ENCODE results near the gene LDB3. TPM values are rescaled to one million over a fixed set of nuclear protein-coding genes. Genes with fewer than 3 reads are reported as not detected.

LDB3 gene
- total and polyA plus RNA-seq, 5 donors from 2014 or later, result not detected

DNA sequence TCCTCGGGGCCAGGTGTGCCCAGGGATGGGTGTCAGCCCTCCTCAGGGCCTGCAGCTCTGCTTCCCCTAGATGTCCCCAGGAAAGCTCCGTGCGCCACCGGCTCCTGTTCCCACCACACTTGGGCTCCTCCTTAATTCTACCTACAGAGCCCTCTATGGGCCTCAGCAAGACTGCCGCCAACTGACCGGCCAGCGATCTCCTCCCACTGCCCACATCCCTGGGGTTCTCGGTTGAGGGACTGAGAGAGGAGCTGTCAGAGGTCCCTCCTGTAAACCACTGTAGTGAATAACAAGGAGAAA, 5.3 kb upstream of the LDB3 start:
- Mint-ChIP-seq H3K9me3 (no peaks in the 10 kb centered on the region), H3K4me3 (no peak overlapping the region), H3K27ac (peak overlapping the region in 1 of 3 donors; percentile 52), H3K4me1 (no peaks in the 10 kb centered on the region), H3K36me3 (no peaks in the 10 kb centered on the region), H3K27me3 (no peaks in the 10 kb centered on the region)
- Histone ChIP-seq H3K4me3 (ENCODE audit: low read depth, low read length) (no peak overlapping the region), H3K27me3 (ENCODE audit: control insufficient read depth, insufficient read depth, low read length) (no peaks in the 10 kb centered on the region), H3K9me3 (ENCODE audit: control insufficient read depth in 2 of 2, low read length in 2 of 2) (no peaks in the 10 kb centered on the region), H3K4me1 (ENCODE audit: control insufficient read depth, insufficient read depth, low read length, poor library complexity, severe bottlenecking) (no peaks in the 10 kb centered on the region), H3K27ac (ENCODE audit: insufficient read depth, low read length, poor library complexity, severe bottlenecking) (no peak overlapping the region), H3K36me3 (ENCODE audit: control insufficient read depth, insufficient read depth, low read length) (no peaks in the 10 kb centered on the region)
- DNase-seq (no peak), ATAC-seq (ENCODE audit: low read depth in 2 of 2) (no peak)

DNA sequence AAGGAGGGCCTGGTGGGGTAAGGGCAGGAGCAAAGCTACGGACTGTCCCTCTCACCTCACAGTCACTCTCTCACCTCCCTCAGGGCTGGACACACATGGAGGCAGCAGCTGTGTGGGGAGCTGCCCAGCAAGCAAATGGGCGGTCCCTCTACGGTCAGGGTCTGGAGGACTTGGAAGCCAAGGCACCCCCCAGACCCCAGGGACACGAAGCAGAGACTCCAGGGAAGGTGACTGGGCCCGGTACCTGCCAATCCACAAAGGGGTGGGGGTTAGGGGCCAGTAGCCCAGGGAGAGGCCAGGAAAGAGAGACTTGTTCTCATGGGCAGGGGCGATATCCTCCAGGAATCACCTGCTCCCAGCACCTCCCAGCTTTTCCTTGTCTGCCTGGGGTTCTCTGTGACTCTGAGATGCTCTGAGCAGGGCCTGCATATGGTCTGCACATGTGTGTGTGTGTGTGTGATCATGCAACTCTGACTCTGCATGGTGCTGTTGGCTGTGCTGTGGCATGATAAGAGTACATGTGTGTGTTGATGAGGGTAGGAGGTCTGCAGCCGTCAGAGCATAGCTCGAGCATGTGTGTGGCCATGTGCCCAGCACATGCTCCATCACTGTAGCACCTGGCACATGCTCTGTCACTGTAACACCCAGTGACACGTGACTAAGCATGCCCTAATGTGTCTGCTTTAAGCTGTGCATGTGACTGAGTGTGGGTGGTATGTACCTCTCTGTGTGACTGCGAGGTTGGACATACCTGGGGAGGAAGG, 4.6 kb upstream of the LDB3 start:
- H3K4me3 ChIP-seq (ENCODE audit: low read depth, low read length), result no peak overlapping the region
- Mint-ChIP-seq H3K36me3 (no peaks in the 10 kb centered on the region), H3K27ac (peak overlapping the region in 1 of 3 donors; percentile 3), H3K4me3 (no peak overlapping the region), H3K4me1 (no peaks in the 10 kb centered on the region), H3K9me3 (no peaks in the 10 kb centered on the region), H3K27me3 (no peaks in the 10 kb centered on the region)
- no peaks in the 10 kb centered on the region for H3K4me1 ChIP-seq (ENCODE audit: control insufficient read depth, insufficient read depth, low read length, poor library complexity, severe bottlenecking)
- ATAC-seq (ENCODE audit: low read depth in 2 of 2) (no peak), DNase-seq (no peak)
- H3K27me3 ChIP-seq (ENCODE audit: control insufficient read depth, insufficient read depth, low read length), result no peaks in the 10 kb centered on the region
- H3K9me3 ChIP-seq (ENCODE audit: control insufficient read depth in 2 of 2, low read length in 2 of 2), result no peaks in the 10 kb centered on the region
- H3K27ac ChIP-seq (ENCODE audit: insufficient read depth, low read length, poor library complexity, severe bottlenecking), result no peak overlapping the region
- H3K36me3 ChIP-seq (ENCODE audit: control insufficient read depth, insufficient read depth, low read length), result no peaks in the 10 kb centered on the region

DNA sequence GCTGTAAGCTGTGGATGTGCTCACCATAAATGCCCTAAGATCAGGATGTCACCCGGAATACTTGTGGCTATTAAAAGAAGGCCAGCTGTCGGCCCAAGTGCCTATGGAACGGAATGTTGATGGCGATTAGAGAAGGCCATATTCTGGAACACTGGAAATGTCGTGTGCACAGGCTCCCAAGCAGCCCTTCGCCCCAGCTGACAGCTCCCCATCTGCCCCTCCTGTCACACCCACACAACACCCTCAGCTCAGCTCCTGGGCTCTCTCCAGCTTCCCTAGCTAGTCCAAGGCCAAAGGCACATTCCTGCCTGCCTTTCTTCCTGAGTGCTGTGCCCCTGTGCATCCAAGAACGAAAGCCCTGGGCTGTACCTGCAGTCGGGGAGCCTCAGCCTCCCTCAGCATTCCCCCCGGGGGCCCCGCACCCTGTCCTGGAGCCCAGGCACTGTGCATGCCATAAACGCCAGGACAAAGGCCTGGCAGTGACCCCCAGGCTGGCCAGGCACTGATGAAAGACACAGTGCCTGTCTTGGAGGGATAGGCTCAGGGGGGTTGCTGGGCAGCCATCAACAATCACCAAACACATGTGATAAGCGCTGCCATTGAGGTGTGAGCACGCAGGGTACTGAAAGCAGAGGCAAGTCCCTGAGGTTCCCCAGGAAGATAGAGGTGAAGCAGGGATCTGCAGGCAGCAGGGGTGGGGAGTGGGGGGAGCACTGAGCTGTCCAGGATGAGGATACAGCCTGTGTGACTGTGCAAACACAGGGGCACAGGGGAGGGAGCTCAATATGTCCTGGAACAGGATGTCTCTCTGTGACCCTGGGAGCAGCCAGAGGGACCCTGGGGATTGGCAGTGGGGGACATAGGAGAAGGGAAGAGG, 3.7 kb upstream of the LDB3 start:
- H3K9me3 Mint-ChIP-seq, result no peaks in the 10 kb centered on the region
- ATAC-seq (ENCODE audit: low read depth in 2 of 2) (no peak), DNase-seq (no peak)
- no peak overlapping the region for H3K4me3 Mint-ChIP-seq
- no peaks in the 10 kb centered on the region for H3K36me3 Mint-ChIP-seq
- H3K27me3 Mint-ChIP-seq, result no peaks in the 10 kb centered on the region
- H3K4me1 Mint-ChIP-seq, result no peaks in the 10 kb centered on the region
- no peaks in the 10 kb centered on the region for H3K36me3 ChIP-seq (ENCODE audit: control insufficient read depth, insufficient read depth, low read length)
- no peak overlapping the region for H3K27ac ChIP-seq (ENCODE audit: insufficient read depth, low read length, poor library complexity, severe bottlenecking)
- no peaks in the 10 kb centered on the region for H3K27me3 ChIP-seq (ENCODE audit: control insufficient read depth, insufficient read depth, low read length)
- no peak overlapping the region for H3K4me3 ChIP-seq (ENCODE audit: low read depth, low read length)
- H3K9me3 ChIP-seq (ENCODE audit: control insufficient read depth in 2 of 2, low read length in 2 of 2), result no peaks in the 10 kb centered on the region
- peak overlapping the region in 1 of 3 donors; percentile 44 for H3K27ac Mint-ChIP-seq
- no peaks in the 10 kb centered on the region for H3K4me1 ChIP-seq (ENCODE audit: control insufficient read depth, insufficient read depth, low read length, poor library complexity, severe bottlenecking)

DNA sequence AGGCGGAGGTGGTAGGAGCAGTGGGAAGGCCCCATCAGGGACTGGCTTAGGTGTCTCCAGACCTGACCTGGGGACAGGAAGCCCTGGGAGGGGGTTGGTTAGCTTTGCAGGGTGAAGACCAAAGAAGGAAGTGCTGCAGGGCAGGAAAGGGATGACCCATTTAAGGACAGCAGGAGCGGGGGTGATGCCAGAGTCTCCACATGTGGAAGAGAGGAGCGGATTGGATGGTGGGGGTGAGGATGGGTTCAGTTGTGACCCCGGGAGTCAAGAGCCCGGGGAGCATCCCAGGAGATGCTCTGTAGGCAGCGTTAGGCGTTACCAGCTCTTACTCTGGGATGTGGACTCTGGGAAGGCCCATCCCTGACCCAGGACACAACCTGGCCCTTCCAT, 3.1 kb upstream of the LDB3 start:
- H3K9me3 Mint-ChIP-seq, result no peaks in the 10 kb centered on the region
- no peak overlapping the region for H3K4me3 Mint-ChIP-seq
- Histone ChIP-seq H3K36me3 (ENCODE audit: control insufficient read depth, insufficient read depth, low read length) (no peaks in the 10 kb centered on the region), H3K4me3 (ENCODE audit: low read depth, low read length) (no peak overlapping the region), H3K27me3 (ENCODE audit: control insufficient read depth, insufficient read depth, low read length) (no peaks in the 10 kb centered on the region), H3K9me3 (ENCODE audit: control insufficient read depth in 2 of 2, low read length in 2 of 2) (no peaks in the 10 kb centered on the region), H3K27ac (ENCODE audit: insufficient read depth, low read length, poor library complexity, severe bottlenecking) (no peak overlapping the region), H3K4me1 (ENCODE audit: control insufficient read depth, insufficient read depth, low read length, poor library complexity, severe bottlenecking) (no peaks in the 10 kb centered on the region)
- H3K27me3 Mint-ChIP-seq, result no peaks in the 10 kb centered on the region
- H3K27ac Mint-ChIP-seq, result no peak overlapping the region
- DNase-seq (no peak), ATAC-seq (ENCODE audit: low read depth in 2 of 2) (no peak)
- H3K4me1 Mint-ChIP-seq, result no peaks in the 10 kb centered on the region
- no peaks in the 10 kb centered on the region for H3K36me3 Mint-ChIP-seq

DNA sequence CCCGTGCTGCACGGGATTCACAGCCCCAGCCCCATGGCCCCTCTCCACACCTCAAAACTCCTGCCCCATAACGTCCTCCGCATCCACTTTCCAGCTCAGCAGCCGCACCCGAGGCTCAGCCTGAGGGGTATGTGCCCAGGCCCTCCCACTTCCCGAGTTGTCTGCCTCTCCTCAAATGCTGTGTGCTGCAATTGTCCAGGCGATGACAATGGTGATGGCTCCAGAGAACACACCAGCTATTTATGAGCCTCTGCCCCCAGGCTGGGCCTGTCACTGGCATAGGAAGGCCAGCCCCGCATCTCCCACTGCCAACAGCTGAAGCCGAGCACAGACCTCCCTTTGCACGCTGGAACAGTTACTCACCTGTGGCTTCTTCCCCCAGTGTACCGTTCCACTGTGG, 2.4 kb upstream of the LDB3 start:
- no peak overlapping the region for H3K27ac ChIP-seq (ENCODE audit: insufficient read depth, low read length, poor library complexity, severe bottlenecking)
- no peaks in the 10 kb centered on the region for H3K36me3 ChIP-seq (ENCODE audit: control insufficient read depth, insufficient read depth, low read length)
- H3K4me3 ChIP-seq (ENCODE audit: low read depth, low read length), result no peak overlapping the region
- ATAC-seq (ENCODE audit: low read depth in 2 of 2), result no peak
- Mint-ChIP-seq H3K4me1 (no peaks in the 10 kb centered on the region), H3K36me3 (no peaks in the 10 kb centered on the region), H3K27me3 (no peaks in the 10 kb centered on the region), H3K9me3 (no peaks in the 10 kb centered on the region), H3K27ac (peak overlapping the region in 1 of 3 donors; percentile 54), H3K4me3 (no peak overlapping the region)
- no peaks in the 10 kb centered on the region for H3K27me3 ChIP-seq (ENCODE audit: control insufficient read depth, insufficient read depth, low read length)
- H3K9me3 ChIP-seq (ENCODE audit: control insufficient read depth in 2 of 2, low read length in 2 of 2), result no peaks in the 10 kb centered on the region
- no peak for DNase-seq
- no peaks in the 10 kb centered on the region for H3K4me1 ChIP-seq (ENCODE audit: control insufficient read depth, insufficient read depth, low read length, poor library complexity, severe bottlenecking)

DNA sequence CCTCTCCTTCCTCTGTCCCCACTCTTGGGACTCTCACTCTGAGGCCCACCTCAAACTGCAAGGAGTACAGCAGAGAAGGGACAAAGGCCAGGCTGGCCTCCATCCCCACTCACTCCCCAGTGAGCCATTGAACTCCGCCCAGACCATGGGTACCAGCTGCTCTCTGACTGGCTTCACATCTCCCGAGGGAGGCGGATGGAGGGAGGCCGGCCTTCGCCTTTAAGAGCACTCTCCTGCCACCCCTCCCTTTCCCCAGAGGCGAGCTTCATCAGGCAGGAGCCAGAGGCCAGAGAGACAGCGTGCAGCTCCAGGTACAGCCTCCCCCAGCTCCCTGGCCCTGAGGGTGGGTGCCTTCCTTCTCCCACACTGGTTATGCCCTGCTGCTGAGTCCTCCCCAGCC, 1.8 kb upstream of the LDB3 start:
- H3K27ac ChIP-seq (ENCODE audit: insufficient read depth, low read length, poor library complexity, severe bottlenecking), result no peak overlapping the region
- no peaks in the 10 kb centered on the region for H3K9me3 ChIP-seq (ENCODE audit: control insufficient read depth in 2 of 2, low read length in 2 of 2)
- no peaks in the 10 kb centered on the region for H3K36me3 ChIP-seq (ENCODE audit: control insufficient read depth, insufficient read depth, low read length)
- Mint-ChIP-seq H3K4me1 (no peaks in the 10 kb centered on the region), H3K27me3 (no peaks in the 10 kb centered on the region), H3K9me3 (no peaks in the 10 kb centered on the region), H3K36me3 (no peaks in the 10 kb centered on the region), H3K27ac (no peak overlapping the region), H3K4me3 (no peak overlapping the region)
- ATAC-seq (ENCODE audit: low read depth in 2 of 2) (no peak), DNase-seq (no peak)
- no peaks in the 10 kb centered on the region for H3K4me1 ChIP-seq (ENCODE audit: control insufficient read depth, insufficient read depth, low read length, poor library complexity, severe bottlenecking)
- H3K27me3 ChIP-seq (ENCODE audit: control insufficient read depth, insufficient read depth, low read length), result no peaks in the 10 kb centered on the region
- no peak overlapping the region for H3K4me3 ChIP-seq (ENCODE audit: low read depth, low read length)

DNA sequence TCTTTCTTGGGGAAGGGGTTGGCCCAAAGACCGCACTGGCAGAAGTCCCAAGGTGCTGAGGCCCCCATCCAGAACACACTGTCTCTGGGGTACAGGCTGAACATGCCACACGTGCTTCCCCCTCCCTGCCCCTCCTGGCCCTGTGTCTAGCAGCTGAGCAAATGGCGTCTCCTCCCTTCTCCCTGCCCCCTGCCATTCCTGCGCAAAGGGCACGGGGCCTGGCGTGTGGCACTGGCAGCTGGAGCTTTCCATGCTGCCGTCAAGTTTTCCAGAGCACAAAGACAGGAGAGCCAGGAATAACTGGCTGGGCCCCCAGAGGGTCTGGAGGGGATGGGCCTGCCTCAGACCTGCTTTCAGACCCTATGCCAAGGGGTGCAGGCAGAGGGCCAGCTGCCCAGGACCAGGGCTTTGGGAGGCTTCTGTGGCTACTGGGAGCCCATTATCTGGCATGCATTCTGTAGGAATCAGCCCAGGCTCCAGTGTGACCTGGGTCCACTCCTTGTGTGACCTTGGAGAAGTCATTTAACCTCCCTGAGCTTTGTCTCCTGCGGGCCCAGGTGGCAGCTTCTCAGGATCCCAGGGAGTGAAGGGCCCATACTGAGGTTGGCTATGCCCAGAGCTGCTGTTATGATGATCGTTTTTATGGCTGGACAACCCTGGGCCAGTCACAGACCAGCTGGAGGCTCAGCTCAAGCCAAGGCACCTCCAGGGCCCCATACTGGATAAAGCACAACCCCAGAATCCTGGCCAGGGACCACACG, 710 bp upstream of the LDB3 start:
- no peak for ATAC-seq (ENCODE audit: low read depth in 2 of 2)
- no peaks in the 10 kb centered on the region for H3K9me3 ChIP-seq (ENCODE audit: control insufficient read depth in 2 of 2, low read length in 2 of 2)

More for the DNA sequence above, 710 bp upstream of the LDB3 start:
- no peaks in the 10 kb centered on the region for H3K4me1 ChIP-seq (ENCODE audit: control insufficient read depth, insufficient read depth, low read length, poor library complexity, severe bottlenecking)
- H3K9me3 Mint-ChIP-seq, result no peaks in the 10 kb centered on the region
- no peaks in the 10 kb centered on the region for H3K36me3 ChIP-seq (ENCODE audit: control insufficient read depth, insufficient read depth, low read length)
- H3K4me3 ChIP-seq (ENCODE audit: low read depth, low read length), result no peak overlapping the region
- no peaks in the 10 kb centered on the region for H3K27me3 ChIP-seq (ENCODE audit: control insufficient read depth, insufficient read depth, low read length)
- no peaks in the 10 kb centered on the region for H3K36me3 Mint-ChIP-seq
- H3K4me1 Mint-ChIP-seq, result no peaks in the 10 kb centered on the region
- H3K27me3 Mint-ChIP-seq, result peaks cover 3% of the 10 kb centered on the region
- H3K27ac Mint-ChIP-seq, result no peak overlapping the region
- H3K27ac ChIP-seq (ENCODE audit: insufficient read depth, low read length, poor library complexity, severe bottlenecking), result no peak overlapping the region
- DNase-seq, result no peak
- H3K4me3 Mint-ChIP-seq, result no peak overlapping the region
